GM10266 (cell line): ENCODE measurements around the gene TMEM43.
"Not testable (repeated sequence)": the region's sequence is repeated elsewhere in the genome, so short reads cannot be mapped to it uniquely, and the experiment has no call there.

ENCODE experiments used
- DNase-seq: peaks from one replicate; pipeline ENCODE4 v3.0.0; 2012; ENCODE audit errors: extremely low spot score
- CTCF ChIP-seq: IDR thresholded peaks from 2 replicates; pipeline ENCODE4 v1.5.1; 2012; ENCODE audit warnings: mild to moderate bottlenecking, low read depth; ENCODE audit not compliant: control insufficient read depth, insufficient read depth; ENCODE audit errors: missing control alignments

Gene TMEM43

GRCh38 chr3:14124615-14125192, at the start of gene TMEM43, which contains the start of gene CHCHD4:
Gene TMEM43 (plus strand): TSS chr3:14125052. CDS start chr3:14125194, 142 bp downstream.
Gene CHCHD4 (minus strand): TSS chr3:14124870. CDS start chr3:14124676, 194 bp downstream.
- no peak for TF ChIP-seq CTCF
- DNase-seq, result peak; percentile 99

GRCh38 chr3:14075233-14075632, 49.6 kb upstream of the TMEM43 start:
- DNase-seq, result not testable (repeated sequence)

GRCh38 chr3:14077310-14077709, 47.5 kb upstream of the TMEM43 start:
- DNase-seq, result no peak
- no peak for TF ChIP-seq CTCF

GRCh38 chr3:14082108-14082657, 42.7 kb upstream of the TMEM43 start:
- TF ChIP-seq CTCF, result no peak
- DNase-seq, result no peak

- DNase-seq, result not testable (repeated sequence)
Measured at GRCh38 chr3:14087461-14087860, 37.4 kb upstream of the TMEM43 start.

- not testable (repeated sequence) for DNase-seq
Measured at GRCh38 chr3:14091959-14092358, 32.9 kb upstream of the TMEM43 start.

GRCh38 chr3:14092464-14092863, 32.4 kb upstream of the TMEM43 start:
- TF ChIP-seq CTCF, result no peak

GRCh38 chr3:14093831-14094230, 31.0 kb upstream of the TMEM43 start:
- DNase-seq, result no peak
- TF ChIP-seq CTCF, result no peak

More at GRCh38 chr3:14092464-14092863, 32.4 kb upstream of the TMEM43 start:
- no peak for DNase-seq

GRCh38 chr3:14096742-14097141, 28.1 kb upstream of the TMEM43 start:
- TF ChIP-seq CTCF, result no peak
- DNase-seq, result no peak
